UCSD-AML1 (cell line): Measurements from ENCODE around the gene OPHN1.

Source experiments
- DNase-seq: peaks from one replicate; lab custom pipeline; 2025; ENCODE audit not compliant: unreplicated experiment; lab: John Stamatoyannopoulos, UW

OPHN1 gene

DNA sequence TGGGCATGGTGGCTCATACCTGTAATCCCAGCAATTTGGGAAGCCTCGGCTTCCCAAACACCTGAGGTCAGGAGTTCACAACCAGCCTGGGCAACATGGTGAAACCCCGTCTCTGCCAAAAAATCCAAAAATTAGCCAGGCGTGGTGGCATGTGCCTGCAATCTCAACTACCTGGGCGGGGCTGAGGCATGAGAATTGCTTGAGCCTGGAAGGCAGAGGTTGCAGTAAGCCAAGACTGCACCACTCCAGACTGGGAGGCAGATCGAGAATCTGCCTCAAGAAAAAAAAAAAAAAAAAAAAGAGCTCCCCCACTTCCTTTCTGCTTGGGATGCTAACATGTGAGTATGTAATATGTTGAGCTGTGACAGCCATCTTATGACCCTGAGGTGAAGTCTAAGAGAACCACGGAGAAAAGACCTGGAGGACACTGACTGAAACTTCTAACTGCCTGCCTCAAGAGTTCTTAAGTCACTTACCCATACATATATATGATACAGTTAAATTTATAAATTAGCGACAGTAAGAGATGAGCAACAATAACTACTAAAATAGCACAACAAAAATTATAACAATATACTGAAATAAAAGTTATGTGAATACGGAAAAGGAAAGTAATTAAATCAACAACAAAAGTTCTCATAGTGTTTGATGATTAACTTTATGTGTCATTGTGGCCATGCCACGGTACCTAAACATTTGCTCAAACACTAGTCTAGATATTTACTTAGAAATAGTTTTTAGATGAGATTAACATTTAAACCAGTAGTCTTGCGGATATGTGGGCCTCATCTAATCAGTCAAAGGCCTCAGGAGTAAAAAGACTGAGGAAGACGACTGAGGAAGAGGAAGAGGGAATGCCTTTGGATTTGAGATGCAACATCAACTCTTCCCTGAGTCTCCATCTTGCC lies 178.3 kb downstream of the OPHN1 start:
- DNase-seq, result no peak

DNA sequence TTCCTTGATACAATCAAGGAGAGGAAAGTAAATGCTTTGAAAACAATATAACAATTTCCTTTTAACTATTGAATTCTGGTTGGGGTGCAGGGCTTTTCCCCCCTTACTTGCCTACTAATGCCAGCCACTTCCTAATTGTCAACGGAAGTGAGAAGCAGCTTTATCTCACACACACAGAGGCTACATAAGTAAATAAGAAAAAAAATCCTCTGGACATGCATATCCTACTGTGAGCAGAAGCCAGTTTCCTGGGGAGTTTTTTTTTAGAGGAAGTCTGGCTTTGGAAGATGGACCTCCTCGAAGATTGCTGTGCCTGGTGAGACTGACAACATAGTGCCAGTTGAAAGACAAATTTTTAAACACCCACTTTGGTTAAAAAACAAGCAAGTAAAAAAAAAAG lies 180.6 kb downstream of the OPHN1 start:
- DNase-seq, result no peak

DNA sequence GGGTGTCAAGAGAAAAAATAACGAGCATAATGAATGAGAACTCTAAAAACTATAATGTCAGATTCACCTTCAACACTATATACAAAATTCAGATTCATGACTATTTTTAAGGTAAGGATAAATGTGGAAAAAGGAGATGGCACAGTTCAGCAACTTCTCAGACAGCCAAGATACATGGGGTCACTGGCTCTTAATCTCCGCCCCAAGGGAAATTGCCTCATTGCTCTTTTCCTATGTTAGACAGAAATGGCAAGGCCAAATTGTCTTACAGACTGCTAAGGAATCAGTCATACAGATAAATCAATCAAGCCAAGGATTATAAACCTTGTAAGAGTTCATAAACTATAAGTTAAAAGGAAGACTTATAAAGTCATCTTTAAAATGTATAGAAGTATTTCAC lies 183.4 kb downstream of the OPHN1 start:
- DNase-seq, result no peak

DNA sequence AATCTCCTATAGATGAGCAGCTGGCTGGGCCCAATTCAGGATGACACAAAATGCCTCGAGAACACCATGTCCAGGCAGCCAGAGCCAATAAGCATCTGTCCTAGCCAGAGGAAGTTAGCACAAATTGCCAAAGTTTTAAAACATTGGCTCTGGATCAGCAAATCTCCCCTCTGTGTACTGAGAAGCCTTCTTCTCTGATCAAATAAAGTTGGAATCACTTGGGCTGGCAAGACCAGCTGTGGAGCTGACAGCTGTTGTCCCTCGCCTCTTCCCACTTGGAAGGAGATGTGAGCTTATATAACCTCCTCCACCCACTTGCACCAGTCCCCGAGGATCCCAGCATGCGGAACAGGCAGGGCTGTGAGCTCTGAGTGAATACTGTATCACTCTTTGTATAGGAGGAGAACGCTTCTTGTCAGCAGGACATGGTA lies 183.9 kb downstream of the OPHN1 start:
- DNase-seq, result no peak

DNA sequence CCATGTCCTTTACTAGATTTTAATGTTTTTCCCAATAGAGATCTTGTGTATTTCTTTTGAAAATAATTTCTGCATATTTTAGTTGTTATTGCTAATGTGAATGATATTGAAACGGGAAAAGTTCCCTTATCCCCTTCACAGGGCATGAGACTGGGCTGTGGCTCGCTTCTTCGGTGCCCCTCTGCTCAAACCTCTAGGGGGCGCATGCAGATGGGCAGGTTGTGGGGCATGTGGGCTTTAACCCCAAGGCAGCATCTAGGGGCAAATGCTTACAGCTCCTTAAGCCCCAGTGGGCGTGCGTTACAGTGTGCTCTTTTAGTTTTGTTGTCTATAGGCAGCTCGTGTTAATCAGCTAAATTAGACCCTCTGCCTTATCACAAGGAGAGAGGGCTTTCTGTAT lies 194.7 kb downstream of the OPHN1 start:
- DNase-seq, result peak; percentile 44

DNA sequence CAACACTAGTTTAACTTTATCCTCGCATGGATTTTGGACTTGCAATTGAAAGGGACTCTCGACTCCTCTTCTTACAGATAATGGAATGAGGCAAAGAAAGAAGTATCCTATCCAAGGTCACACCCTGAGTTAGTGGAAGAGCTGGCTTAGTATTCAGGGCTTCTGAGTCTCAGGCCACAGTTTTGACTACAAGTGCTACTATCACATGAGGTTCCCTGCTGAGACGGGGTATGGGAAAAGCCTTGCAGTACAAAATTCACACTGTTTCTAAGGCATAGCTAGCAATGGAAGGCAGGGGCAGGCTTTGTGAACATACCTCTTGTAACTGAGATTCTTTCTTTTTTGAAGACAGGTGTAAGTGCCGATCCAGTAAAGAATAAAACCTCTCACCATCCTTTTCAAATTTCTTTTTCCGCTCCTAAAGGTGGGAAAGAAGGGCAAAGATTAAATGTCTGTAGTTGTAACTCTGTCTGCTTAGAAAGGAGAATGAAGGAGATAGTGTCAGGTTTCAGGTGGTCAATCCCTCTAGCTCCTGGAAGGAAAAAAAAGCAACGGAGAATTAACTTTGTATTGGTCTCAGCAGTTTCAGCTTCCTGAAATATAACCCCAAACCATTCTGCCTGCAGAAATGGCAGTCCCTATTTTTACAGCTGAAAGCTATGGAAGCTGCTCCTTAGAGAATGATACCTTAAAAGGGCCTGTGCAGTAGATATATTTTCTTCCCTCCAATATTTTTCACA lies 199.0 kb downstream of the OPHN1 start:
- DNase-seq, result no peak

DNA sequence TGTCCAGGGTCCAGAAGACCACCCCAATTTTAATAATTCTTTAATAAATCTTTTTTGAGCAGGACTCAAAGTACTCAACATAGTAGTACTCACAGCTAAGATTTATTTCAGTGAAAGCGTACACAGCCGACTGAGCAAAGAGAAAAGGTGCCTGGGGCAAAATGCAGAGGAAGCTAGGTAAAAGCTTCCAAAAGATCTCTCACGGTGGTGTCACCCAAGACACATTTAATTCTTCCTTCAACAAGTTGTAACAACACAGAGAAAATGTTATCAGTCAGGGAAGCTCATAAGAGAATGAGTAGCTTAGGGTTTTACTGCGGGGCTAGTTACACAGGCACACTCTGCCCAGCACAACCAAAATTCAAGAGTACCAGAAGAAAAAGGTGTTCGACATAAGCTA lies 201.1 kb downstream of the OPHN1 start:
- no peak for DNase-seq

DNA sequence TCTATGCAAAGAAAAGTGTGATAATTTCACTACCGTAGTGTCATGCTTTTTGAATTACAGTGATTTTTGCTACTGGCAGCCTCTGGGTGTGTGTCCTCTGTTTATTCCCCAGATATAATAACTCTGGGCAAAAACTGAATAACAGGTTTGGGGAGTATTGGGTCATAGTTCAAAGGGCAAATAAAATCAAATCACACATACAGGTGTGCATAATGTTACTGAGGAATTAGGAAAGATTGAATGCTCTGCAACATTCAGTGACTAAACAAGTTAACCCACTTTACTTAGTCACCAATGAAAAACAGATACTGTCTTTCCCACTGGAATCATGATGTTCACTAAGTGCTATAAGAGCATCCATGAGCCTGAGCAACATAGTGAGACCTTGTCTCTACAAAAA lies 224.3 kb downstream of the OPHN1 start:
- no peak for DNase-seq

DNA sequence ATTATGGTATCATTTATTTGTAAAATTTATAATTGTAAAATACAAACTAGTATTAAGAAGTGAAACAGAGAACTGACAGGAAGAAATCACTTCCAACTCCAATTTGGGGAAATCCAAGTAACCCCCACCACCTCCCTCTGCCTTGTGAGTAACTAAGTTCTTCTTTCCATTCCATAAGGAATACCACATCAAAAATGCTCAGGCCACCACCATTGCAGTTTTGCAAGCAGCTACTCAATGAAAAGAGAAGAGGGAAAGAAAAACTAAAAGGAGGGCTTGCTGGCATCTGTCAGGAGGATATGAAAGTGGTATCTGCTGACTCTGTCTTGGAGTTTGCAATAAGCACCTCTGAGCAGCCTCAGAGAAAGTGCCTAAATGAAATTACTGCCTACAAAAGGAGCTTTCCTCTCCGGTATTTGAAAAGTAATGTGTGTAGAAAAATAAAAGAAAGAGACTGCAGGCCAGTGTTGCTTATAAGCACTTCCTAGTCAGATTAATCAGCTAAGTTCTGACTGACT lies 228.7 kb downstream of the OPHN1 start:
- no peak for DNase-seq

DNA sequence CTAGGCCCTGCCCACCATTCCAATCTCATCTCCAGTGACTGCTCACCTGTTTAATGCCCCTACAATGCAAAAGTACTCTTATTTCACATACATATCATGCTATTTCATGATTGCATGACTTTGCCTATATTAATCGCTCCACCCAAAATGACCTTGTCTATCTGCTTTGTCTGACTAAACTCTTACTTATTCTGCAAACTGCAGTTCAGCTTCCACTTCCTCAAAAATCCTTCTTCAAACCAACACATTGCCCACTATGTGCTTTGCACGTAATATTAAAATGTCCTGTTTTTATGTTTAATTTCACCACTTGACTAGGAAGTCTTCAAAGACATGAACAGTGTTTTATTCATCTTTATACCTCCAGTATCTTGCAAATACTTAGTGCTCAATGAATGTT lies 229.6 kb downstream of the OPHN1 start:
- no peak for DNase-seq

DNA sequence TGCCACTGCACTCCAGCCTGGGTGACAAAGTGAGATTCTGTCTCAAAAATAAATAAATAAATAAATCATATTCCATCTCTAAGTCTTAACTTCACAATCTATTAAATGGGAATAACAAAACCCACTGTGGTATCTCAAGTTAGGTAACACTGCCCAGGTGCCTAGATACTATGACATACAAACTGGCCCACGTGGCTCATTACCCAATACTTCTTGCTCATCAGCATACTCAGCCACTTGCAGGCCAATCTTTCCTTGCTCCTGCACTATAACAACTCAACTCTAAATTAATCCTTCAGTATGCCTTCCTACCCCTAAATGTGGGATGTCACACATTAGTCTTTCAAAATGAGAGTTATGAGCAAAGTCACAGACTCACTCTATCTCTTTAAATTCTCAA lies 230.1 kb downstream of the OPHN1 start:
- no peak for DNase-seq

DNA sequence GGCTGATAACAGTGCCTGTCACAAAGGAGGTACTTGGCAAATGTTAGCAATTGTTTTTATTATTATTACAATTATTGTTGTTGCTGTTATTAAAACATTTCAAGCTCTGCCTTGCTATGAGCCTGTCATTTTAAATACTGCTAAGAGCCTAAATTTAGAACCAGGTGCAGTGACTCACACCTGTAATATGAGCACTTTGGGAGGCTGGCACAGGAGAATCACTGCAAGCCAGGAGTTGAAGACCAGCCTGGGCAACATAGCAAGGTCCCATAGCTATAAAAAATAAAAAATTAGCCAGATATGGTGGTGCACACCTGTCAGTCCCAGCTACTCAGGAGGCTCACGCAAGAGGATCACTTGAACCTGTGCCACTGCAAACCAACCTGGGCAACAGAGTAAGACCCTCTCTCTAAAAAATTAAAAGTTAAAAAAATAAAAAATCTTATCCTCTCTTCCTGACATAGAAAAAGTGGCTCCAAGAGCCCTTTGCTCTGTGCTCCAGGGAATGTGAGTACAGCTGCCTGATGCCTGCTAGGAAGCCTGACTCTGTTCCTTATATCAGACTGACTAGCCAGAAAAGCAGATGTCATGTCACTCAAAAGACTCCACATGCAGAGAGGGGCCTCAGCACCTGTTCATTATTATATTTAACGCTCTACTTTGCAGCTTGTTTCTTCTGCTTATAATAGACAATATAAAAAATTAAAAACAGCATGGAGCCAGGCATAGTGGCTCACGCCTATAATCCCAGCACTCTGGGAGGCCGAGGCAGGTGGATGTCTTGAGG lies 234.0 kb downstream of the OPHN1 start:
- no peak for DNase-seq

DNA sequence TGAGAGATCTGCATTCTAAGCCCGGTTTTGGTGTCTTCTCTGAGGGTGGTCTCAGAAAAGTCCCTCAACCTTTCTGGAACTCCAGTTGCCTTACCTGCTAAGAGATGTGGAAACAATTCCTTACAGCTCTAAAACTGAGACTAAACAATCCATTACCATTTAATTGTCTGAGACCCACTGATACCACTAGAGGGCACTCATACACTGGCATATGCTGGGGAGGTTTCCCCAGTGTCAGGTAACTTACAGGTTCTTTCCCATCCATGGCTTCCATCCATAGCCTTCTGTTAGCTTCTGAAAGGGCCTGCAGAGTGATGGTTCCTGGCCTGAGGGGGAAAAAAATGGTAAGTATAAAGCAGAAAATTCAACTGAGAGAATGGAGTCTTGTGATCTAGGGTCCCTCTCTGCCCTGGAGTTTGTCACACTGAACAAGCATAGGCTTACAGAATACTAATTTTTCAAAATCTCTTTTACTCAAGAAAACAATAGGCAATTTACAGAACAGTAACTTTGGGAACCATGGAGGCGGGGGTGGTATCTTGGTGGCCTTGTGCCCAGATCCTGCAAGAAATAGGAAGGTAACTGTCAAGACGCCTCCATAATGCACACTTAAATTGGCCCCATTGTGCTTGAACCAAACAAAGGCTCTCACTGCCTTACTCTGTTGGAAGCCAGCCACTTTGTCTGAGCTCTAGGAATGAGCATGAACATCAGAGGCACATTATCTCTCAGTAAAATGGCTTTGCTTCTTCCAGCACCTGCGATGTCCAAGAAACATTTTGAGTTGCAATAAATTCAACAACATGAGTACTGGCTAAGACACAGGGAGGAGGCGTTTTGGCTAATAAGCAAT lies 236.1 kb downstream of the OPHN1 start:
- DNase-seq, result peak; percentile 13

DNA sequence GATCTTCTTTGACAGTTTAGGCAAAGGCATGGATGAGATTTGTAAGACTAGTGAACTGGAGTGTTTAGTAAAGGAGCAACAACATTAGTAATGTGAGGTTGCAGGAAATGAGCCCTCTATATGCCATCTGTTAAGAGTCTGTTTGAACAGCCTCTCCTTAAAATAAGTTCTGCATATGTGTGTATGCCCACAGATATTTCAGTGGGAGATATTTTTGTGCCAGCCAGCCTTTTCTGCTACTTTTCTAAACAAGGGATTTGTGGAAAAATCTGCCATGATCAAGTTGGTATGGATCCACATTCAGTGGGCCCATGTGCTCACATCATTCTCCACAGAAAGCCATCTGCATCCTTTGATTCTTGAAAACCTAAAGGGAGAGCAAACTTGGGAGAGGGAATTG lies 237.7 kb downstream of the OPHN1 start:
- no peak for DNase-seq

DNA sequence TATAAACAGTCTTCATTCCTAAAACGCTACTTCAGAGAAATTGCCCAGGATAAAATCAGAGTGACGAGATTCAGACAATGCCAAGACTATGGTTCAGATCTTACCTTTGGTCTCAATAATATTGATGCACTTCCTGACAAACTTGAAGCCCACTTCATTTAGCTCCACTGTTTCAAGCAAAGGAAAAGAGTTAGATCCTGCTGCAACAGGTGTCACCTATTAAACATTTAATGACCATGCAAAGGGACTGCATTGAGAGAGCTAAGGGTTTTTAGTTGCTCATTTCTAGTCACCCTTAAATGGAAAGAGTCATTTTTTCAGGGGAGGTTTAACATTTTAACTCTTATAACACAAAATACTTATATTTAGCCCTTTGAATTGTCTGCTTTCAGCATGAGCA lies 239.5 kb downstream of the OPHN1 start:
- no peak for DNase-seq

DNA sequence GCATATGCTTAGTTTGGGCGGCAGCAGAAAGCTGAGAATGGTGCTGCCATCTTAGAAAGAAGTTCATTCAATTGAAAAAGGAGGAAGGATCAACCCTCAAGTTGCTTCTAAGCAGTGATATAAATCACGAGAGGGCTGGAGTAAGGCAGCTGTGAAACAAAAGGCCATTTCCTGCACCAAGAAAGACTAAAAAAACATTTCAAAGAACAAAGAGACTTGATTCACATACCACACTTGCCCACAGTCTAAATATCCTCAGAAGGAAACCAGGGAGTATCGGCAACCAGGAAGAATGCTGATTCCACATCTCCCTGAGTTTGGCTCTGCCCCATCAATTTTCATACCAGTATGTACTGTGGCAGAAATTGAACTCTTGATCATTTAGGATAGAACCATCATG lies 240.1 kb downstream of the OPHN1 start:
- DNase-seq, result no peak

DNA sequence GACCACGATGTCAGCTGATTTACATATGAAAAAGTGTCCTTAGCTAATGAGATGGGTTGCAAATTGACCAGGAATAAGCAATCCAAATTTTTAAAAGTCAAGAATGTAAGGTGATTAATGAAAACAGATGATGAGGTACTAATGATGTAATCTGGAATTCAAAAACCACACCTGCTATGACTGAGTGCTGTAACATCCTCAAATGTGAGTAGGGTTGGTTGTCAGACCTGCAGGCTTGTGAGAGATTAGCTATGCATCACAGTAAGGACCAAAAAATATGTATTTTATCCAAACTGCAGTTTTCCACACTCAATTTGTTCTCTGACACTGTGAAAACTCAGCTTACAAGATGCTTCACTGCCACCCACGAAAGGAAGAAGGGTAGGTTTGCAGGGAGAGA lies 242.5 kb downstream of the OPHN1 start:
- no peak for DNase-seq

DNA sequence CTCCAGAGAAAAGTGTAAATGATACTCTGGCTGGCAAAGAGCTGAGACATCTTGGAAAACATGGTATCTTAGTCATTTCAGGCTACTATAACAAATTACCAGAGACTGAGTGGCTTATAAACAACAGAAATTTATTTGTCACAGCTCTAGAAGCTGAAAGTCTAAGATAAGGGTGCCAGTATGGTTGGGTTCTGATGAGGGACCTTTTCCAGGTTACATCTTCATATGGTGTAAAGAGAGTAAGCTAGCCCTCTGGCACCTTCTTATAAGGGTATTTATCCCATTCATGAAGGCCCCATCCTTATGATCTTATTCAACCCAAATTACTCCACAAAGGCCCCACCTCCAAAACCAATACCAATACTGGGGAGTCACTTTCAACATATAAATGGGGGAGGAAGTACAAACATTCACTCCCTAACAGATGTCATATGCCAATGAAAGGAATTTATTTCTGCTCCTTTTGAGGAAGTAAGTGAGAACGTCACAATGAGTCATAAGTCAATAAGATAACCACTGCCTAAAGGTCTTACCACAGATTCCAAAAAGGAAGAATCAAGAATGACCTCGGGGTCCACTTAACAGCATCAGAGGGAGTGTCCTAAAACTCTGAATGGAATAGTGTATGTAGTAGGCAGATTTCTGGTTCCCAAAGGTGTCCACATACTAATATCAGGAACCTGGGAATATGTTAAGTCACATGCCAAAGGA lies 246.6 kb downstream of the OPHN1 start:
- DNase-seq, result no peak

DNA sequence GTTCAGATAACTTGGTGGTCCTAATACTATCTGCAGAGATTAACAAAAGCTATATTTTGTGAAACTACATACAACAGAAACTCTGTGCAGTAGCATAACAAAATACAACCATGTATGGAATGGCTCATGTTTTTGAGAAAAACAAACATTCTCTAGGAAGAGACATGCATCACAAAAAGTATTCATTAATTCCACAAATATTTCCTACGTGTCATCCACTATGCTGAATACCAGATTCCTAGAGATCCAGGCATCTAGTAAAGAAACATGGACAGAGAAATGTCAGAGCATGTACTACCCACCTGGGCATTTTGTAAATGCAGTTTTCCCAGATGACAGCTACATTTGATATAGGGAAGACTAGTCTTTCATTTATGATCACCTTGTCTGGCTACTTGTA lies 248.1 kb downstream of the OPHN1 start:
- DNase-seq, result no peak
